ENCODE results near the gene DTNB.

DNA sequence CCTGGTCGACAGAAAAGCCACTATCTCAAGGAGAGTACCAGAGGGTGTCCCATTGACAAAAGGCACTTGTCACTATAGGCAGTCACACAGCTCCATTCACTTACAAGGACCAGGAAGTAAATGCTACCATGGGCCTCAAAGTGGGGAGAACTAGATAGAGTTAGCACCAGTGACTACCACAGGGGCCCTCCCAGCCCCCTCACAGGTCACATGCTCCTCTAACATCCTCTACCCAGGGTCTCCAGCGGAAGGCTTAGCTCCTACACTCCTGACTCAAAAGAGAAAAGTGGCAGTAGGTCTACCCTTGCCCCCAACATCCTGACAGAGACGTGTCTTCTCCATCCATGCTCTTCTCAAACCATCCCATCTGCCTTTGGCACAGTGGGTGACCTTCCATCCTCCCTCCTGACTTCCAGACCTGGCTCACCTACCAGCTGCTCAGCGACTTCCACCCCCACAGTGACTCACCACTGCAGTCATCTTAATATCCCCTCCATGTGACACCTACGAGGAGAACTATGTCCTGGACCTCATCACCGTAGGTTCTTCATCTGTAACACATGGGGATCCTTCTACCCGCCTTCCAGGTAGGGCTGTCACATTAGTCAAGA is 326.1 kb downstream of the DTNB start:
- TF ChIP-seq, protein P1, sequence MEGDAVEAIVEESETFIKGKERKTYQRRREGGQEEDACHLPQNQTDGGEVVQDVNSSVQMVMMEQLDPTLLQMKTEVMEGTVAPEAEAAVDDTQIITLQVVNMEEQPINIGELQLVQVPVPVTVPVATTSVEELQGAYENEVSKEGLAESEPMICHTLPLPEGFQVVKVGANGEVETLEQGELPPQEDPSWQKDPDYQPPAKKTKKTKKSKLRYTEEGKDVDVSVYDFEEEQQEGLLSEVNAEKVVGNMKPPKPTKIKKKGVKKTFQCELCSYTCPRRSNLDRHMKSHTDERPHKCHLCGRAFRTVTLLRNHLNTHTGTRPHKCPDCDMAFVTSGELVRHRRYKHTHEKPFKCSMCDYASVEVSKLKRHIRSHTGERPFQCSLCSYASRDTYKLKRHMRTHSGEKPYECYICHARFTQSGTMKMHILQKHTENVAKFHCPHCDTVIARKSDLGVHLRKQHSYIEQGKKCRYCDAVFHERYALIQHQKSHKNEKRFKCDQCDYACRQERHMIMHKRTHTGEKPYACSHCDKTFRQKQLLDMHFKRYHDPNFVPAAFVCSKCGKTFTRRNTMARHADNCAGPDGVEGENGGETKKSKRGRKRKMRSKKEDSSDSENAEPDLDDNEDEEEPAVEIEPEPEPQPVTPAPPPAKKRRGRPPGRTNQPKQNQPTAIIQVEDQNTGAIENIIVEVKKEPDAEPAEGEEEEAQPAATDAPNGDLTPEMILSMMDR (IDR thresholded peaks at IDR 0.05; ENCODE audit: insufficient read depth, low read length, poor library complexity, severe bottlenecking), result no peak
- no peak for TF ChIP-seq EZH2phosphoT487 (conservative IDR thresholded peaks at IDR 0.05; ENCODE audit: low read length)
